HL-60/S4 treated with phorbol 12-myristate 13-acetate at 8.2 ng/mL for 4 days and 3 days (cell line): Measurements from ENCODE around the gene WBP2.

ENCODE experiments used
- in situ Hi-C: fragments of 300-500 bp; cut with MboI; formaldehyde crosslinking; loops from 2 replicates; pipeline ENCODE4 v1.15.0; 2022; ENCODE audit warnings: low sequenced_read_pairs

The WBP2 gene

DNA sequence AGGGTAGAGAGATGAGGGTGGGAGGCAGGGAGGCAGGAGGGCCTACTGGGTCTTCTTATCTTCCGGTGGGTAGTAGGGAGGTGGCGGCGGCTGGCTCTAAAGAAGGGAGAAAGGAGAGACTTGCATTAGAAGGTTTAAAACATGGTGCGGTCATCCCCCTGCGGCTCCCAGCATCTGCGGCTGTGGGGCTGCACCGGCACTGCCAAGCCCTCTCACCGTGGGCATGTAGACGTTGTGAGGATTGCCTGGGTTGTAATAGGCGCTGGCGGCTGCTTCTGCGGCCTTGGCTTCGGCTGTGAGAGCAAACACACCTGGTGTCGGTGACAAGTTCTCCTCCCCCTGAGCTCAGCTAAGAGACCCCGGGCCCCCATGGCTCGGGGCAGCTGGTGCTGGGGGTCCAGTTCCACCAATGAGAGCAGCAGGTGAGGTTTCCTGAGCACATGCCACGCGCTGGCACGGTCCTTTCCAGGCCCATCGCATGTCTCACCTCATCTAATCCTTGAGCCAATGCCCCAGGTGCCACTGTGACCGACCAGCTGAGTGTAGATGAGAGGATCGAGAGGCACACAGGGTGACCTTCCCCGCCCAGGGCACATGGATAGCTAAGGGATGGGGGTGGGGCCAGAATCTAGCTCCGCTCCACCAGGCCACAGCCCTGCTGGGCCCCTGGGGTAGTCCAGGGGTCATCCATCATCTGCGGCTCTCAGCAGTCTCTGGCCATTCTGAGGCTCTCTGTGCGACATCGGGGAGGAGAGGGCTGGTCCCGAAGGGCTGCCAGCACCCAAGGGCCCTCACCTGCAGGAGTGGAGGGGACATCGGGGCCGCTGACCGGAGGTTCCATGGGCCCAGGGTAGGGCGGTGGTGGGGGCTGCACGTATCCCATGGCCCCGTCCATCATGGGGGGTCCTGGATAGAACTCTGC lies 8.2 kb downstream of the WBP2 start:
- in situ Hi-C loops, result no loop called here

GRCh38 chr17:75845933-75846691 lies 9.0 kb downstream of the WBP2 start:
- in situ Hi-C loops, result no loop called here

- in situ Hi-C loops, result no loop called here
Observed at GRCh38 chr17:75845058-75845711, 9.9 kb downstream of the WBP2 start.

DNA sequence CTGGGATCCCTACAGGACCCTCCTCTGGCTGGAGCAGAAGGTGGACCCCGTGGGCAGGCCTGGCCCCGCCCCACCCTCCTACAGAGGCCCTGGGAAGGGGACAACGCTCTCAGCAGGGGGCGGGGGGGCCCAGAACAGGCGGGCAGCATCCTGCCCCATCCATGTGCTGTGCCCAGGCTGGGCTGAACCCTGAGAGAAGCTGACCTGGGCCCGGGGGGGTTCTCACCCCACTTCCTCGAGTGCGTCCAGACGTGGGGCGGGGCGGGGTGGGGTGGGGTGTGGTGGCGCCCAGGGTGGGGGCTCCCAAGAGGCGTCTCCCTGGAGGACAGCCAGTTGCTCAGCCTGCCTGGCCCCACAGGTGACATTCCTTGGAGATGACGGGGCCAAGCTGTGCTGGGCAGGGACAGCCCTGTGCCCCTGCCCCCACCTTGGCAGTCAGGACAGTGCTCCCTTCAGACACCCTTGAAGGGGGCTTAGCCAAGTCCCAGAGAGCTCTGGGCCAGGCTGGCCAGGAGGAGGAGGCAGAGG lies 10.5 kb downstream of the WBP2 start:
- in situ Hi-C loops, result no loop called here

DNA sequence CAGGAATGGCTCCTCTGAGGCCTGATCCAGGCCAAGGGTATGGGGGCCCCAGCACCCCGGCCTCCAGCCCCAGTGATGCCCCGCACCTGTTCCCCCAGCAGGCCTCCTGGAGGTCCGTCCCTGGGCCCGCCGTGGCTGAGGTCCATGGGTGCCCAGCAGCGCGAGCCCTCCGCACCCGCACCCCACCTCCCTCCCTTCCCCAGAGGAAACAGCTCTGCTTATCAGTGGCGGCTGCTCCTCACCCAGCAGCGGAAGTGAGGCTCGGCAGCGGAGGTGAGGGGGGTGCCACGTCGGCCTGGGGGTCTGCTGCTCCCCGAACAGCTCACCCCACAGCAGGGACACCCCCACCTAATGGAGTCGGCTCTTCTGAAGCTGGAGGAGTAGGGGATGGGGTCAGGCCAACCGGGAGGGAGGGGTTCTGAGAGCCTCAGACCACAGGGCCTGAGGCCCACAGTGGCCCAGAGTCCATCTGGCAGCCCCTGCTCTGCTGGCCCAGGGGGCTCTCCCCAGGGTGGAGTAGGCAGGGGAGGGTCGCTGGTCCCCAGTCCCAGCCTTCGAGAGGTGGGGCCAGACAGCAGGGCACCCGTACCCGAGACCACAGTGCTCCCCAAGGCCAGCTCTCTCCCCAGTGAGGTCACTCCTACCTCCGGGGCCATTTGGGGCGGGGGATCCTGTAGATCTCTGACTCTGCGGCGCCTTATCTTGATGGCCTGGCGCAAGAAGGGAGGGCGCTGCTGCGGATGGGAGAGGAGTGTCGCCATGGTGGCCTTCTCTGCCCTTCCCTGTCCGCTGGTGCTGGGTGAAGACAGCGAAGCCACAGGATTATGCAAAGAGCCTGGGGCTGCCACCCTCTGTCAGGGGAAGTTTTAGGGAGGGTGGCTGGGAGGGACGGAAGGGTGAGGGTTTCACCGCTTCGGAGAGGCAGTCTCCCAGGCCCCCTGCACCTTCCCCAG lies 11.3 kb downstream of the WBP2 start, which contains the start of gene UNC13D:
Gene UNC13D (minus strand): TSS at position 828 of the 953 bp plus-strand sequence. CDS start 67 bp downstream, at position 761.
- in situ Hi-C loops, result no loop called here

- in situ Hi-C loops, result no loop called here
Observed at GRCh38 chr17:75842963-75843576, 12.1 kb downstream of the WBP2 start.

DNA sequence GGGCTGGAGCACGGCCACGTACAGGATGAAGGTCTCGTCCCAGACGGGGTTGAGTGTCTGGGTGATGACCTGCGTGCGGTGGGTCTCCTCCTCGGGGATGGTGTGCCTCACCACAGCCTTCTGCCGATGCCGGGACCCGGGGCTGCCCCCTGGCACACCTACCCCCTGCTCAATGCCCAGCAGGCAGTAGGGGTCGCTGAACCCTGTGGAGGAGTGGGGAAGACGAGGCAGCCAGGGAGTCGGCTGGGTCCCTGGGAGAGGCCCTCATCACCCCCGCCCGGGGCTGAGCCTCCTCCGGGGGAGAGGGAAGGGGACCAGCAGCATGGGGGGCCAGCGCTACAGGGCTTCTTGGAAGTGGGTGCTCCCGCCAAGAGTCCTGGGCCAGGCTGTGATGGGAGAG lies 12.7 kb downstream of the WBP2 start:
- in situ Hi-C loops, result no loop called here

DNA sequence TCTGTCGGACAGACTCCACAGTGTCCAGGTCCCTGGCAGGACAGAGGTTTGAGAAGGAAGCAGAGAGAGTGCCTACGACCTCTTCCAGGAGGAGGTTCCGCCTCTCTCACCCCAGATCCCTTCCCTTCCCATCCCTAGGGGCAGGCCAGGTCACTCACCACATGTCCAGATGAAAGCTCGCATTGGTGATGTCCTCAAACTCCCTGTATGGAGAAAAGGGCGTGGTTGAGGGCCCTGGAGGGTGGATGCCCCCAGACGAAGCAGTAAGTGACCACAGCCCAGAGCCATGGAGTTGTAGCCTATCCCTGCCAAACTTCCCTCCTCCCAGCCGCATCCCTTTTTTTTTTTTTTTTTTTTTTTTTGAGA lies 14.4 kb downstream of the WBP2 start:
- in situ Hi-C loops, result no loop called here

GRCh38 chr17:75839942-75840798 lies 15.0 kb downstream of the WBP2 start:
- in situ Hi-C loops, result no loop called here

DNA sequence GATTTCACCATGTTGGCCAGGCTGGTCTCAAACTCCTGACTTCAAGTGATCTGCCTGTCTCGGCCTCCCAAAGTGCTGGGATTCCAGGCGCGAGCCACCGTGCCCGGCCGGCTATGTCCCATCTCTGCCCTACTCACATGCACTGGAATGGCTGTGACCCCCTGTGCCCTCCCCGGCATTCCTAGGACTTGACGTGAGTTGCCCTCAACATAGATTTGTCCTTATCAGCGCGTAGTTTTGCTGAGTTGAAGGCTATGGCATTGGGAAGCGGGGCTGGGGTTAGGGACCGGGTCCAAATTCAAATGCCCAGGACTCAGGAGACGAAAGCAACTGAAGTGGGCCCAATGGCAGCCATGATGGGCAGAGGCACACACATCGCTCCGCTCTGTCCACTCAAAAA lies 16.7 kb downstream of the WBP2 start:
- in situ Hi-C loops, result no loop called here

GRCh38 chr17:75837899-75838298 lies 17.2 kb downstream of the WBP2 start:
- in situ Hi-C loops, result no loop called here

DNA sequence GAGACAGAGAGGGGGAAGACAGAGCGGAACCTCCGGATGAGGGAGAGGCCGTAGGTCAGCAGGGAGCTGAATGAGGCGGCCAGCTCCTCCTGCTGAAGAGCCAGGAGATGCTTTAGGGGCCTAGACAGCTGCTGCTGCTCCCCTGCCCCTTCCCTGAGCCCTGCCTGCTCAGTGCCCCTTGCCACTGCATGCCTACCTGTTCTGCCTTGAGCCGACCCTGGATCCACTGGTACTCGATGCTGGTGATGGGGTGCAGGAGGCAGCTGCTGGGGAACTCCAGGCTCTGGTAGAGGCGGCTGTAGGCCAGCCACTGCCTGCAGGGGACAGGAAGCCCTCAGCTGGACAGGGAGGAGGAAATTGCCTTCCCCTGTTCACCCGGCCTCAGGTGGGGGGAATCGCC lies 18.5 kb downstream of the WBP2 start:
- in situ Hi-C loops, result no loop called here

GRCh38 chr17:75835654-75835987 lies 19.5 kb downstream of the WBP2 start:
- in situ Hi-C loops, result no loop called here

GRCh38 chr17:75834928-75835653 lies 20.0 kb downstream of the WBP2 start:
- in situ Hi-C loops, result no loop called here

DNA sequence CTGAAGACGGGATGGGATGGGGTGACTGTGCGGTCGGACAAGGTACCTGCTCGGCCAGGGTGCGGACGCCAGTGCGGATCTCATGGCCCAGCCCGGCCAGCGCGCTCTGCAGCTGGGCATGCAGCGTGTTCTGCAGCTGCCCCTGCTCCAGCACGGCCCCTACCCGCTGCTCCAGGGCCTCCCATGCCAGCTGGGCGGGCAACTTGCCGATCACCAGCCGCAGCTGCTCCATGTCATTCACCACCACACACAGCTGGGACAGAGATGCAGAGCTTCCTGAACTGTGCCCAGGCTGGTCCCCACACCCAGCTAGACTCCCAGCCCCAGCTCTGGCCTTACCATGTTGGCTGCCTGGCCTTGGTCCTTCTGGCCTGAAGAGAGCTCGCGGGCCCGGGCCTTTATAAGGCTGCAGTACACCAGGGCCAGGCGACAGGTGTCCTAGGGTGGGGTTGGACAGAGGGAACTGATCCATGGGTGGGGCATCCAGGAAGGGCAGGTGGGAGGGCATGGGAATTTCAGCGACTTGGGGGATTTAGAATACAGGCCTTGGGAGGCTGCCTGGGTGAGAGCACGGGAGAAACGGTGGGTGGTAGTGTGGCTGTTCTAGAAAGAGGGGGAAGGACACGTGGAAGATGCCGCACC lies 20.7 kb downstream of the WBP2 start:
- in situ Hi-C loops, result no loop called here

DNA sequence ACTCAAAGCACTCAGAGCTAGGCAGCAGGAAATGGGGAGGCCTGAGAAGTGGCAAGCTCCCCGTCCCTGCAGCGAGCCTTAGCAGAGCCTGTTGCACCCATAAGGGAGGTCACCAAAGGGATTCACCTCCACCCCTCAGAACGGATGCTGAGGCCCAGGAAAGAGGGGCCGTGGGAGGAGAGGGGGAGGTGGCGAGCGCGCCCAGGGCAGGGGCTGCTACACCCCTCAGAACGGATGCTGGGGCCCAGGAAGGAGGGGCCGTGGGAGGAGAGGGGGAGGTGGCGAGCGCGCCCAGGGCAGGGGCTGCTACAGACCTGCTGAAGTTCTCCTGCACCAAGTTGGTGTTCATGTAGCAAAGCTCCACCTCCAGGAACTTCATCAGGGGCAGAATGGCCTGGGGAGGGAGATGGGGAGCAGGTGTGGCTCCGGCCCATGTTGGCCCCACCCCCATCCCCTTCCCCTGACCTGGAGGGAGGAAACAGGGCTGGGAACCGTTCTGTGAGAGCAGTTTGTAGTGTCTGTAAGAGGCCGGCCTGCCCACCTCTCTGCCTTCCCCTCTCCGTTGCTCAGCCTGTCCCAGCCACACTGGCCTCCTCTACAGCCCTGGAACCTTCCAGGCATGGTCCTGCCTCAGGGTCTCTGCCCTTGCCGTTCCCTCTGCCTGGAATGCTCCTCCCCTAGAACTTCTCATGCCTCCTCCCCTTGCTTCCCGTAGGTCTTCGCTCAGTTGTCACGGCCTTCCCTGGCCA lies 22.3 kb downstream of the WBP2 start:
- in situ Hi-C loops, result no loop called here

GRCh38 chr17:75832164-75832651 lies 22.9 kb downstream of the WBP2 start:
- in situ Hi-C loops, result no loop called here
